ENCODE measurements around the gene GPR25. TPM values are rescaled to one million over a fixed set of nuclear protein-coding genes. Genes with fewer than 3 reads are reported as not detected.

The GPR25 gene
- polyA plus RNA-seq, 1 experiment = not detected

- CTCF ChIA-PET = interaction anchor here (0.6 kb wide), 1 partner anchor 126 kb away, joined by 4 read pairs; no protein-coding TSS in a partner anchor
- no peaks in the 10 kb centered on the region; the same call in 1 of the 2 replicates for H3K9me3 ChIP-seq (ENCODE audit: control insufficient read depth, insufficient read depth, low read length)
- no peak overlapping the region for H3K4me3 ChIP-seq (ENCODE audit: low read depth, low read length)
- no peak for TF ChIP-seq CTCF (IDR thresholded peaks at IDR 0.05; ENCODE audit: low read depth, low read length)
- DNase-seq (ENCODE audit: low read depth, low spot score) = no peak
- POLR2A ChIA-PET = no interaction called here
- no peak overlapping the region for H3K27ac ChIP-seq (ENCODE audit: low read depth, low read length)
- peaks cover 41% of the 10 kb centered on the region for H3K27me3 ChIP-seq (ENCODE audit: control insufficient read depth, insufficient read depth, low read length)
Observed at GRCh38 chr1:200896531-200897196, 23.9 kb downstream of the GPR25 start.

GRCh38 chr1:200897259-200897658, 24.5 kb downstream of the GPR25 start:
- H3K27ac ChIP-seq (ENCODE audit: low read depth, low read length) = no peak overlapping the region
- no peak for TF ChIP-seq CTCF (IDR thresholded peaks at IDR 0.05; ENCODE audit: low read depth, low read length)
- no peak overlapping the region for H3K4me3 ChIP-seq (ENCODE audit: low read depth, low read length)
- CTCF ChIA-PET = interaction anchor here (0.6 kb wide), 1 partner anchor 125 kb away, joined by 4 read pairs; no protein-coding TSS in a partner anchor
- peaks cover 35% of the 10 kb centered on the region for H3K27me3 ChIP-seq (ENCODE audit: control insufficient read depth, insufficient read depth, low read length)
- POLR2A ChIA-PET = no interaction called here
- DNase-seq (ENCODE audit: low read depth, low spot score) = no peak
- H3K9me3 ChIP-seq (ENCODE audit: control insufficient read depth, insufficient read depth, low read length) = no peaks in the 10 kb centered on the region; the same call in 1 of the 2 replicates

GRCh38 chr1:200899015-200899386, 26.2 kb downstream of the GPR25 start:
- Histone ChIP-seq H3K27ac (ENCODE audit: low read depth, low read length) (no peak overlapping the region), H3K9me3 (ENCODE audit: control insufficient read depth, insufficient read depth, low read length) (no peaks in the 10 kb centered on the region; the same call in 1 of the 2 replicates), H3K4me3 (ENCODE audit: low read depth, low read length) (no peak overlapping the region), H3K27me3 (ENCODE audit: control insufficient read depth, insufficient read depth, low read length) (peaks cover 29% of the 10 kb centered on the region)
- ChIA-PET CTCF (no interaction called here), POLR2A (no interaction called here)
- DNase-seq (ENCODE audit: low read depth, low spot score) = no peak
- TF ChIP-seq CTCF (IDR thresholded peaks at IDR 0.05; ENCODE audit: low read depth, low read length) = no peak

GRCh38 chr1:200899451-200899915, 26.7 kb downstream of the GPR25 start:
- CTCF ChIA-PET = no interaction called here
- Histone ChIP-seq H3K9me3 (ENCODE audit: control insufficient read depth, insufficient read depth, low read length) (no peaks in the 10 kb centered on the region; the same call in 1 of the 2 replicates), H3K4me3 (ENCODE audit: low read depth, low read length) (no peak overlapping the region), H3K27me3 (ENCODE audit: control insufficient read depth, insufficient read depth, low read length) (peaks cover 30% of the 10 kb centered on the region), H3K27ac (ENCODE audit: low read depth, low read length) (no peak overlapping the region)
- POLR2A ChIA-PET = no interaction called here
- TF ChIP-seq CTCF (IDR thresholded peaks at IDR 0.05; ENCODE audit: low read depth, low read length) = no peak
- no peak for DNase-seq (ENCODE audit: low read depth, low spot score)

Data from AG04450 (cell line).